ENCODE data around the gene KLHL3. TPM values are rescaled to one million over a fixed set of nuclear protein-coding genes. Genes with fewer than 3 reads are reported as not detected.

The KLHL3 gene
- total RNA-seq, 1 experiment from 2014 or later: 2.9 TPM

- BruUV-seq (replicated peaks): no TSS peak
- no peak overlapping the region for H2AFZ ChIP-seq (ENCODE audit: low read length)
- intact Hi-C loops (cut with micrococcal nuclease): loop anchor here (10.0 kb wide), 1 partner anchor 109 kb away; the partner anchor contains the start of gene SPOCK1
- H3K27me3 ChIP-seq (ENCODE audit: low read length): peaks cover 16% of the 10 kb centered on the region
- TF ChIP-seq CTCF (conservative IDR thresholded peaks at IDR 0.05; ENCODE audit: low read depth, low read length) (no peak), EZH2 (IDR thresholded peaks at IDR 0.05; ENCODE audit: low read length, unreplicated experiment) (no peak), EZH2phosphoT487 (IDR thresholded peaks at IDR 0.05; ENCODE audit: borderline replicate concordance, low read length) (no peak)
- no peaks in the 10 kb centered on the region for H3K79me2 ChIP-seq (ENCODE audit: low read length)
- no peaks in the 10 kb centered on the region for H3K4me1 ChIP-seq (ENCODE audit: insufficient read depth, low read length)
- ChIA-PET CTCF (no interaction called here), POLR2A (ENCODE audit: unreplicated experiment) (interaction anchor here (0.5 kb wide), 1 partner anchor 147 kb away, joined by 7 read pairs; no protein-coding TSS in a partner anchor)
- no peak overlapping the region for H3K9ac ChIP-seq (ENCODE audit: low read length)
- ATAC-seq (no peak), DNase-seq (no peak)
- H3K9me2 ChIP-seq (replicated peaks; ENCODE audit: low read length): no peaks in the 10 kb centered on the region
- no peak overlapping the region for H3K27ac ChIP-seq (ENCODE audit: low read length)
- H3F3A ChIP-seq (ENCODE audit: low read length, unreplicated experiment): no peaks in the 10 kb centered on the region
- no peaks in the 10 kb centered on the region for H3K9me3 ChIP-seq (ENCODE audit: low read length)
- H3K36me3 ChIP-seq (ENCODE audit: low read depth, low read length): no peaks in the 10 kb centered on the region
- H3K4me2 ChIP-seq (ENCODE audit: low read length): no peak overlapping the region
- no peak overlapping the region for H3K4me3 ChIP-seq (ENCODE audit: low read length)
- H4K20me1 ChIP-seq (ENCODE audit: low read length): no peaks in the 10 kb centered on the region
Observed at GRCh38 chr5:137603891-137604290, 132.0 kb downstream of the KLHL3 start.

GRCh38 chr5:137603356-137603755 lies 132.5 kb downstream of the KLHL3 start:
- Histone ChIP-seq H2AFZ (ENCODE audit: low read length) (no peak overlapping the region), H3K79me2 (ENCODE audit: low read length) (no peaks in the 10 kb centered on the region), H3K27ac (ENCODE audit: low read length) (no peak overlapping the region), H3F3A (ENCODE audit: low read length, unreplicated experiment) (no peaks in the 10 kb centered on the region), H3K4me1 (ENCODE audit: insufficient read depth, low read length) (no peaks in the 10 kb centered on the region), H4K20me1 (ENCODE audit: low read length) (no peaks in the 10 kb centered on the region), H3K4me3 (ENCODE audit: low read length) (no peak overlapping the region), H3K9me3 (ENCODE audit: low read length) (no peaks in the 10 kb centered on the region), H3K27me3 (ENCODE audit: low read length) (peaks cover 21% of the 10 kb centered on the region), H3K9ac (ENCODE audit: low read length) (no peak overlapping the region), H3K4me2 (ENCODE audit: low read length) (no peak overlapping the region), H3K9me2 (replicated peaks; ENCODE audit: low read length) (no peaks in the 10 kb centered on the region), H3K36me3 (ENCODE audit: low read depth, low read length) (no peaks in the 10 kb centered on the region)
- intact Hi-C loops (cut with micrococcal nuclease): loop anchor here (10.0 kb wide), 1 partner anchor 109 kb away; the partner anchor contains the start of gene SPOCK1
- CTCF ChIA-PET: no interaction called here
- POLR2A ChIA-PET (ENCODE audit: unreplicated experiment): interaction anchor here (0.5 kb wide), 1 partner anchor 148 kb away, joined by 7 read pairs; no protein-coding TSS in a partner anchor
- no TSS peak for BruUV-seq (replicated peaks)
- DNase-seq (no peak), ATAC-seq (no peak)
- TF ChIP-seq EZH2phosphoT487 (IDR thresholded peaks at IDR 0.05; ENCODE audit: borderline replicate concordance, low read length) (no peak), CTCF (conservative IDR thresholded peaks at IDR 0.05; ENCODE audit: low read depth, low read length) (no peak), EZH2 (IDR thresholded peaks at IDR 0.05; ENCODE audit: low read length, unreplicated experiment) (no peak)

- intact Hi-C loops (cut with micrococcal nuclease): loop anchor here (10.0 kb wide), 1 partner anchor 108 kb away; the partner anchor contains the start of gene SPOCK1
- Histone ChIP-seq H3K36me3 (ENCODE audit: low read depth, low read length) (no peaks in the 10 kb centered on the region), H3K27me3 (ENCODE audit: low read length) (peaks cover 26% of the 10 kb centered on the region), H3F3A (ENCODE audit: low read length, unreplicated experiment) (no peaks in the 10 kb centered on the region), H3K4me2 (ENCODE audit: low read length) (no peak overlapping the region), H3K4me3 (ENCODE audit: low read length) (no peak overlapping the region), H3K4me1 (ENCODE audit: insufficient read depth, low read length) (no peaks in the 10 kb centered on the region), H3K9me3 (ENCODE audit: low read length) (no peaks in the 10 kb centered on the region), H3K9me2 (replicated peaks; ENCODE audit: low read length) (no peaks in the 10 kb centered on the region), H3K27ac (ENCODE audit: low read length) (no peak overlapping the region), H2AFZ (ENCODE audit: low read length) (no peak overlapping the region), H3K9ac (ENCODE audit: low read length) (no peak overlapping the region), H3K79me2 (ENCODE audit: low read length) (no peaks in the 10 kb centered on the region), H4K20me1 (ENCODE audit: low read length) (no peaks in the 10 kb centered on the region)
- ChIA-PET POLR2A (ENCODE audit: unreplicated experiment) (no interaction called here), CTCF (no interaction called here)
- BruUV-seq (replicated peaks): no TSS peak
- no peak for DNase-seq
- TF ChIP-seq EZH2 (IDR thresholded peaks at IDR 0.05; ENCODE audit: low read length, unreplicated experiment) (no peak), CTCF (conservative IDR thresholded peaks at IDR 0.05; ENCODE audit: low read depth, low read length) (no peak), EZH2phosphoT487 (IDR thresholded peaks at IDR 0.05; ENCODE audit: borderline replicate concordance, low read length) (no peak)
- no peak for ATAC-seq
Observed at GRCh38 chr5:137602721-137603273, 133.1 kb downstream of the KLHL3 start.

All from PC-3 (cell line).